Measurements from ENCODE around the gene KIF7.

GRCh38 chr15:89675606-89676005 lies 20.3 kb upstream of the KIF7 start:
- TF ChIP-seq CTCF (IDR thresholded peaks at IDR 0.05; ENCODE audit: extremely low read depth in 1 of 2, insufficient read depth in 1 of 2, low read depth in 1 of 2, low read length in 2 of 2) (no peak), MAX (IDR thresholded peaks at IDR 0.05; ENCODE audit: insufficient read depth, insufficient read length) (no peak), POLR2A (IDR thresholded peaks at IDR 0.05; ENCODE audit: low read depth, low read length) (no peak), POLR2AphosphoS5 (IDR thresholded peaks at IDR 0.05; ENCODE audit: insufficient read depth, low read depth, low read length) (no peak), FOS (IDR thresholded peaks at IDR 0.05; ENCODE audit: borderline replicate concordance, insufficient read depth, low read length) (no peak), EZH2 (IDR thresholded peaks at IDR 0.05; ENCODE audit: borderline replicate concordance, low read depth, low read length, severe bottlenecking) (no peak), MYC (IDR thresholded peaks at IDR 0.05; ENCODE audit: low read depth, low read length) (no peak)

All from endothelial cell of umbilical vein (primary cell).